OCI-LY3 (cell line): ENCODE results near the gene PLA2G4A.
"Not testable (repeated sequence)": the region's sequence is repeated elsewhere in the genome, so short reads cannot be mapped to it uniquely, and the experiment has no call there.

Experiments used
- H2AFZ ChIP-seq: fragments of 200-600, 300-600 bp; shearing (Covaris generic); 2 replicates; pipeline ENCODE4 v1.6.0; 2014; ENCODE audit warnings: antibody characterized with exemption, low read depth, low read length
- H3K27ac ChIP-seq: fragments of 200-600, 300-600 bp; sonication (generic); 2 replicates; pipeline ENCODE4 v1.5.1; 2014; ENCODE audit warnings: mild to moderate bottlenecking, low read length, moderate library complexity, mixed read lengths
- H3K27me3 ChIP-seq: fragments of 200-600, 300-600 bp; sonication (generic); 2 replicates; pipeline ENCODE4 v1.6.1; 2014; ENCODE audit warnings: low read depth, low read length, mixed read lengths
- H3K36me3 ChIP-seq: fragments of 200-600, 300-600 bp; sonication (generic); replicated peaks from 2 replicates; pipeline ENCODE3; 2014; ENCODE audit warnings: low read depth, low read length, mixed read lengths
- H3K4me1 ChIP-seq: fragments of 300-600, 200-600 bp; sonication (generic); 2 replicates; pipeline ENCODE4 v1.6.1; 2014; ENCODE audit warnings: low read length, mixed read lengths
- H3K4me2 ChIP-seq: fragments of 200-600, 300-600 bp; sonication (generic); 2 replicates; pipeline ENCODE4 v1.6.1; 2014; ENCODE audit warnings: low read length, mixed read lengths
- H3K4me3 ChIP-seq: fragments of 300-600, 200-600 bp; sonication (generic); 2 replicates; pipeline ENCODE4 v1.5.1; 2014; ENCODE audit warnings: antibody characterized with exemption, mild to moderate bottlenecking, low read length, moderate library complexity
- H3K79me2 ChIP-seq: fragments of 300-600, 200-600 bp; shearing (Covaris generic); 2 replicates; pipeline ENCODE4 v1.6.1; 2014; ENCODE audit warnings: mild to moderate bottlenecking, low read length, mixed read lengths
- H3K9ac ChIP-seq: fragments of 300-600, 200-600 bp; shearing (Covaris generic); 2 replicates; pipeline ENCODE4 v1.6.0; 2014; ENCODE audit warnings: mild to moderate bottlenecking, low read length, moderate library complexity
- H3K9me3 ChIP-seq: fragments of 200-600, 300-600 bp; shearing (Covaris generic); 2 replicates; pipeline ENCODE4 v1.6.1; 2014; ENCODE audit warnings: low read length, mixed read lengths; ENCODE audit not compliant: insufficient read depth
- H4K20me1 ChIP-seq: fragments of 200-600, 300-600 bp; sonication (generic); 2 replicates; pipeline ENCODE4 v1.6.1; 2016; ENCODE audit warnings: low read length, mixed read lengths; ENCODE audit not compliant: insufficient read depth
- EZH2phosphoT487 ChIP-seq: fragments of 200-600 bp; shearing (Covaris generic); IDR thresholded peaks from 2 replicates; pipeline ENCODE4 v1.6.1; 2018; ENCODE audit warnings: antibody characterized with exemption, mixed run types, low read depth
- TF ChIP-seq, protein P1 (sequence below): fragments of 200-600, 300-600 bp; sonication (generic); IDR thresholded peaks from 2 replicates; pipeline ENCODE4 v1.5.1; 2014; ENCODE audit warnings: antibody characterized with exemption, low read length, low read depth

Gene PLA2G4A

GRCh38 chr1:186917106-186917786 lies 88.5 kb downstream of the PLA2G4A start:
- not testable (repeated sequence) for H3K4me3 ChIP-seq, H4K20me1 ChIP-seq, H3K27me3 ChIP-seq, H3K36me3 ChIP-seq, H3K27ac ChIP-seq, H3K79me2 ChIP-seq, H3K9ac ChIP-seq, H3K4me2 ChIP-seq, H3K9me3 ChIP-seq, H2AFZ ChIP-seq
- TF ChIP-seq, protein P1, sequence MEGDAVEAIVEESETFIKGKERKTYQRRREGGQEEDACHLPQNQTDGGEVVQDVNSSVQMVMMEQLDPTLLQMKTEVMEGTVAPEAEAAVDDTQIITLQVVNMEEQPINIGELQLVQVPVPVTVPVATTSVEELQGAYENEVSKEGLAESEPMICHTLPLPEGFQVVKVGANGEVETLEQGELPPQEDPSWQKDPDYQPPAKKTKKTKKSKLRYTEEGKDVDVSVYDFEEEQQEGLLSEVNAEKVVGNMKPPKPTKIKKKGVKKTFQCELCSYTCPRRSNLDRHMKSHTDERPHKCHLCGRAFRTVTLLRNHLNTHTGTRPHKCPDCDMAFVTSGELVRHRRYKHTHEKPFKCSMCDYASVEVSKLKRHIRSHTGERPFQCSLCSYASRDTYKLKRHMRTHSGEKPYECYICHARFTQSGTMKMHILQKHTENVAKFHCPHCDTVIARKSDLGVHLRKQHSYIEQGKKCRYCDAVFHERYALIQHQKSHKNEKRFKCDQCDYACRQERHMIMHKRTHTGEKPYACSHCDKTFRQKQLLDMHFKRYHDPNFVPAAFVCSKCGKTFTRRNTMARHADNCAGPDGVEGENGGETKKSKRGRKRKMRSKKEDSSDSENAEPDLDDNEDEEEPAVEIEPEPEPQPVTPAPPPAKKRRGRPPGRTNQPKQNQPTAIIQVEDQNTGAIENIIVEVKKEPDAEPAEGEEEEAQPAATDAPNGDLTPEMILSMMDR, result peak; percentile 45
- H3K4me1 ChIP-seq, result peaks cover 38% of the 10 kb centered on the region

GRCh38 chr1:186921386-186921785 lies 92.6 kb downstream of the PLA2G4A start:
- not testable (repeated sequence) for H3K9ac ChIP-seq, H3K4me3 ChIP-seq, H2AFZ ChIP-seq, H3K79me2 ChIP-seq, H3K9me3 ChIP-seq, H3K27me3 ChIP-seq, H4K20me1 ChIP-seq, H3K36me3 ChIP-seq
- Histone ChIP-seq H3K4me1 (peaks cover 32% of the 10 kb centered on the region), H3K4me2 (peak overlapping the region; percentile 39), H3K27ac (peak overlapping the region; percentile 5; the same call in 1 of the 2 replicates)

GRCh38 chr1:186922814-186923213 lies 94.1 kb downstream of the PLA2G4A start:
- not testable (repeated sequence) for H2AFZ ChIP-seq, H3K79me2 ChIP-seq, H4K20me1 ChIP-seq, H3K9ac ChIP-seq, H3K36me3 ChIP-seq, H3K4me3 ChIP-seq, H3K27me3 ChIP-seq, H3K27ac ChIP-seq, H3K9me3 ChIP-seq
- Histone ChIP-seq H3K4me1 (peaks cover 32% of the 10 kb centered on the region), H3K4me2 (peak overlapping the region; percentile 12; the same call in 1 of the 2 replicates)

GRCh38 chr1:186923486-186923885 lies 94.7 kb downstream of the PLA2G4A start:
- Histone ChIP-seq H3K79me2 (no peaks in the 10 kb centered on the region), H4K20me1 (no peaks in the 10 kb centered on the region), H3K36me3 (no peaks in the 10 kb centered on the region), H3K4me1 (peaks cover 32% of the 10 kb centered on the region), H3K27me3 (no peaks in the 10 kb centered on the region), H3K9me3 (no peaks in the 10 kb centered on the region), H3K4me3 (no peak overlapping the region), H3K4me2 (no peak overlapping the region), H3K9ac (no peak overlapping the region), H3K27ac (no peak overlapping the region), H2AFZ (no peak overlapping the region)
- TF ChIP-seq, protein P1, result no peak
- TF ChIP-seq EZH2phosphoT487, result no peak

DNA sequence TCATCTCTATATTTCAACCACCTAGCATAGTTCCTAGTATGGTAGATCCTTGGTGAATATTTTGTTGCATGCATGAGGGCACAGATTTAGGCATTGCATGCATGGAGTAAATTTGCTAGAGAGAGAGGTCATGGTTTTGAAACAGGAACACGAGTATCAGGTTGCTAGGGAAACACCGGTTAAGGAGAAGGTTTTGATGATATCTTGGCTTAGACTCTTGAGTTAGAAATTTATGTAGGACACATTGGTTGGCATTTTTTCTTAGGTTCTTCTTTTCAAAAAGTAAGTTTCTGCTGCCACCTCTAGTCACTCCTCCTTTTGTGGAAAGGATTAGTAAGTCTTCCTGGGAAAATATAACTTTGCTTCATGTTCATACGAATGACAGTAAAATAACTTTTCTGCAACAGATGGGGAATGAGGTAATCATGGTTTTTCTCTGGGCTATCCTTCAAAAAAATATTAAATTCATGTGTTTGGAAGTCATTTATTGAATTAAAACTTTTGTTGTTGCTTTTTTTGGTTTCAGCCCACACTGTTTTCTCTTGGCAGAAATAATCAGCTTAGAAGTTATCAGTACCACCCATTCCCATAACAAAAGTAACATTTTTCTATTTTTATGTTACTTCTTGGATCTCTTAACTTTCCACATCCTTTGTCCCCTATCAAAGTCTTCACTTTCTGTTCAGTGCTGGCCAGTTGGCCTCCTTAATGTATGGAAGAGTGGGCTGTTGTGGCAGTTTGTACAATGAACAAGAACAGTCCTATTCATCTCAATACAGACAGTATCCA lies 97.3 kb downstream of the PLA2G4A start:
- Histone ChIP-seq H3K4me3 (no peak overlapping the region), H3K36me3 (no peaks in the 10 kb centered on the region), H3K9me3 (no peaks in the 10 kb centered on the region), H3K27me3 (no peaks in the 10 kb centered on the region), H2AFZ (no peak overlapping the region), H3K9ac (no peak overlapping the region), H4K20me1 (no peaks in the 10 kb centered on the region), H3K27ac (no peak overlapping the region), H3K4me1 (peaks cover 27% of the 10 kb centered on the region), H3K4me2 (no peak overlapping the region), H3K79me2 (no peaks in the 10 kb centered on the region)
- TF ChIP-seq, protein P1, result no peak
- no peak for TF ChIP-seq EZH2phosphoT487
